Measurements from ENCODE around the gene NOP14. TPM values are rescaled to one million over a fixed set of nuclear protein-coding genes. Genes with fewer than 3 reads are reported as not detected.

Gene NOP14
- total RNA-seq, 4 donors from 2014 or later, result 16.7 to 21.1 (median 18.8) TPM

DNA sequence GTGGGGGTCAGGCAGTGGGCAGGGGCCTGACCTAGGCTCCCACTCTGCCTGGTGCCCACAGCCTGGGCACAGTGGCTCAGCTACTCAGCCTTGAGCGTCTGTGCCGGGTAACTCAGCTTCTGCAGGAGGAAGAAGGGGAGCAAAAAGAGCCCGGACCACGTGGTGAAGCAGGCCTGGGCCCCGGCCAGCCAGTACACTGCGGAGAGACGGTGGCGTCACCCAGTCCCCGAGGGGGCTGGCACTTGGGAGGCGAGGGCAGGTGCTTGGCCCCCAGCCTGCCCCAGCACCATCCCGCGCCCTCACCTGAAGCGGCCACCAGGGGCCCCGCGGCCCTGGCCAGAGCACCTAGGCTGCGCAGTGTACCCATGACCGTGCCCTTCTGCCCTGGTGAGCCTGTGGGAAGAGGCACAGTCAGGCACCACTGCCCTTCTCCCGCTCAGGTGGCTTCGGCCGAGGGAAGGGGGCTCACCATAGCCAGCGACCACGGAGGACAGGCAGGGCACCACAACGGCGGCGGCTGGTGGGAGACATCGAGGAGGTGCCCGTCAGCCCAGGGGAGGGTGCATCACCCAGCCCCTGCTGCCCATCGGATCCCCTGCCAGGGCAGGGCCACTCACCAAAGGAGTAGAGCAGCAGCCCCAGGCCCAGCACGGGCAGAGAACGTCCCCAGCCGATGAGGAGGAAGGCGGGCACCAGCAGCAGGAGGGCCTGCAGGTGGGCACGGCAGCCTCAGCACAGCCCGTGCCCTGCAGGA, 32.3 kb downstream of the NOP14 start:
- no peak for DNase-seq (ENCODE audit: extremely low spot score)
- no peaks in the 10 kb centered on the region for H3K9me3 ChIP-seq
- 75% methylated on average over 23 of the region's 34 CpGs for WGBS
- H3K4me1 ChIP-seq, result peaks cover 42 to 50% (median 48%) of the 10 kb centered on the region in 4 donors
- no peak overlapping the region for H3K4me3 ChIP-seq
- intact Hi-C loops (cut with DNase I), result loop anchor here (10.0 kb wide), 1 partner anchor 166 kb away; no protein-coding TSS in a partner anchor
- H3K27me3 ChIP-seq, result no peaks in the 10 kb centered on the region
- H3K27ac ChIP-seq (replicated peaks in 1 of 4), result peak overlapping the region; percentile 80 to 96 (median 94)
- TF ChIP-seq POLR2A (IDR thresholded peaks at IDR 0.05; ENCODE audit: low read depth) (no peak), POLR2AphosphoS5 (IDR thresholded peaks at IDR 0.05) (peak; percentile 20 to 23), EP300 (IDR thresholded peaks at IDR 0.05) (no peak)
- TF ChIP-seq, protein P1, sequence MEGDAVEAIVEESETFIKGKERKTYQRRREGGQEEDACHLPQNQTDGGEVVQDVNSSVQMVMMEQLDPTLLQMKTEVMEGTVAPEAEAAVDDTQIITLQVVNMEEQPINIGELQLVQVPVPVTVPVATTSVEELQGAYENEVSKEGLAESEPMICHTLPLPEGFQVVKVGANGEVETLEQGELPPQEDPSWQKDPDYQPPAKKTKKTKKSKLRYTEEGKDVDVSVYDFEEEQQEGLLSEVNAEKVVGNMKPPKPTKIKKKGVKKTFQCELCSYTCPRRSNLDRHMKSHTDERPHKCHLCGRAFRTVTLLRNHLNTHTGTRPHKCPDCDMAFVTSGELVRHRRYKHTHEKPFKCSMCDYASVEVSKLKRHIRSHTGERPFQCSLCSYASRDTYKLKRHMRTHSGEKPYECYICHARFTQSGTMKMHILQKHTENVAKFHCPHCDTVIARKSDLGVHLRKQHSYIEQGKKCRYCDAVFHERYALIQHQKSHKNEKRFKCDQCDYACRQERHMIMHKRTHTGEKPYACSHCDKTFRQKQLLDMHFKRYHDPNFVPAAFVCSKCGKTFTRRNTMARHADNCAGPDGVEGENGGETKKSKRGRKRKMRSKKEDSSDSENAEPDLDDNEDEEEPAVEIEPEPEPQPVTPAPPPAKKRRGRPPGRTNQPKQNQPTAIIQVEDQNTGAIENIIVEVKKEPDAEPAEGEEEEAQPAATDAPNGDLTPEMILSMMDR (IDR thresholded peaks at IDR 0.05), result no peak
- H3K36me3 ChIP-seq, result peaks cover 32 to 61% (median 58%) of the 10 kb centered on the region in 4 donors

DNA sequence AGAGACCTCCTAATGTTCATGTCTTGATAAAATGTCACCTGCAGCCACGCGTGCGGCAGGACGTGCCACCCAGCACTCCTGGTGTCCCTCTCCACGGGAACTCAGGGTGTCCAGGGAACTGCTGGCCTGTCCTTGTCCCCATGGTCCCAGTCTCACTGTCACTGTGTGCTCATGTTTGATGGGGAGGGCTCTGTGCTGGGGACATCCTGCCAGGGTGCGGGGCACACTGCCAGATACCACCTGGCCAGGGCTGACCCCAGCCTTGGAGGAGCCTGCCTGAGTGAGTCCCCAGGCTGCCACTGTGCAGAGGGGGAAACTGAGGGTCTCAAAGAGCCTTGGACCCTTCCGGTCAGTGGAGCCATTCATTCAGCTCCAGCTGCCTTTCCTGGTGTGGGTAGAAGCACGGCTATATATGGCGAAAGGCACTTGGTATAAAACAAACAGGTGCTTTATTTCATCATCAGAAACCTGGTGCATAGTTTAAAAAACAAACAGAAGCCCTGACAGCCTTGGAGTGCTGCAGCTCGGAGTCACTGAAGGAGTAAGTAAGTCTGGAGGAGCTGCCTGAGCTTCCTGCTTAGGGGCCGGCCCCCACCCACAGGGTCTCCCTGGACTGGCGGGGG, 33.0 kb downstream of the NOP14 start:
- Histone ChIP-seq H3K27ac (replicated peaks in 1 of 4) (peak overlapping the region; percentile 80 to 96 (median 94)), H3K4me3 (no peak overlapping the region), H3K4me1 (peaks cover 36 to 44% (median 41%) of the 10 kb centered on the region in 4 donors), H3K9me3 (no peaks in the 10 kb centered on the region), H3K36me3 (peaks cover 34 to 68% (median 64%) of the 10 kb centered on the region in 4 donors), H3K27me3 (no peaks in the 10 kb centered on the region)
- WGBS, result 75% methylated on average over 9 of the region's 12 CpGs
- TF ChIP-seq POLR2A (IDR thresholded peaks at IDR 0.05; ENCODE audit: low read depth), result no peak
- TF ChIP-seq EP300 (IDR thresholded peaks at IDR 0.05), result no peak
- TF ChIP-seq, protein P1 (IDR thresholded peaks at IDR 0.05), result no peak
- no peak for TF ChIP-seq POLR2AphosphoS5 (IDR thresholded peaks at IDR 0.05)
- DNase-seq (ENCODE audit: extremely low spot score), result no peak
- intact Hi-C loops (cut with DNase I), result loop anchor here (10.0 kb wide), 1 partner anchor 165 kb away; no protein-coding TSS in a partner anchor

DNA sequence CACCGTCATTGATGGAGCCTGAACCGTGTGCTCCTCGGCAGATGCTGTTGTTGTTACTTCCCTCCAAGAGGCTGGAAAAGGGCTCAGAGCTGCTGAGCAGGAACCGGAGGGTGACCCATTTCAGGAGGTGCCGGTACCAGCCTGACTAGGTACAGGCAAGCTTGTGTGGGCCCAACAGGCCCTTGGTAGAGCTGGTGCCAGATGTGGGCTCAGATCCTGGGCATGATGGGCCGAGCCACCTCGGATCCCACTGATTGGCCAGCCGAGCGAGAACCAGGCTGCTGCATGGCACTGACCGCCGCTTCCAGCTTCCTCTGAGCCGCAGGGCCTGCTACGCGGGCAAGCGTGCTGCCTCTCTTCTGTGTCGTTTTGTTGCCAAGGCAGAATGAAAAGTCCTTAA, 33.7 kb downstream of the NOP14 start:
- Histone ChIP-seq H3K4me3 (no peak overlapping the region), H3K4me1 (peaks cover 36 to 41% (median 39%) of the 10 kb centered on the region in 4 donors), H3K36me3 (peaks cover 34 to 75% (median 72%) of the 10 kb centered on the region in 4 donors), H3K9me3 (no peaks in the 10 kb centered on the region), H3K27me3 (no peaks in the 10 kb centered on the region), H3K27ac (replicated peaks in 1 of 4) (no peak overlapping the region)
- intact Hi-C loops (cut with DNase I), result no loop called here
- DNase-seq (ENCODE audit: extremely low spot score), result no peak
- TF ChIP-seq, protein P1 (IDR thresholded peaks at IDR 0.05), result no peak
- TF ChIP-seq POLR2A (IDR thresholded peaks at IDR 0.05; ENCODE audit: low read depth), result no peak
- TF ChIP-seq POLR2AphosphoS5 (IDR thresholded peaks at IDR 0.05), result no peak
- TF ChIP-seq EP300 (IDR thresholded peaks at IDR 0.05), result no peak
- 90% methylated on average over 14 of the region's 16 CpGs for WGBS

DNA sequence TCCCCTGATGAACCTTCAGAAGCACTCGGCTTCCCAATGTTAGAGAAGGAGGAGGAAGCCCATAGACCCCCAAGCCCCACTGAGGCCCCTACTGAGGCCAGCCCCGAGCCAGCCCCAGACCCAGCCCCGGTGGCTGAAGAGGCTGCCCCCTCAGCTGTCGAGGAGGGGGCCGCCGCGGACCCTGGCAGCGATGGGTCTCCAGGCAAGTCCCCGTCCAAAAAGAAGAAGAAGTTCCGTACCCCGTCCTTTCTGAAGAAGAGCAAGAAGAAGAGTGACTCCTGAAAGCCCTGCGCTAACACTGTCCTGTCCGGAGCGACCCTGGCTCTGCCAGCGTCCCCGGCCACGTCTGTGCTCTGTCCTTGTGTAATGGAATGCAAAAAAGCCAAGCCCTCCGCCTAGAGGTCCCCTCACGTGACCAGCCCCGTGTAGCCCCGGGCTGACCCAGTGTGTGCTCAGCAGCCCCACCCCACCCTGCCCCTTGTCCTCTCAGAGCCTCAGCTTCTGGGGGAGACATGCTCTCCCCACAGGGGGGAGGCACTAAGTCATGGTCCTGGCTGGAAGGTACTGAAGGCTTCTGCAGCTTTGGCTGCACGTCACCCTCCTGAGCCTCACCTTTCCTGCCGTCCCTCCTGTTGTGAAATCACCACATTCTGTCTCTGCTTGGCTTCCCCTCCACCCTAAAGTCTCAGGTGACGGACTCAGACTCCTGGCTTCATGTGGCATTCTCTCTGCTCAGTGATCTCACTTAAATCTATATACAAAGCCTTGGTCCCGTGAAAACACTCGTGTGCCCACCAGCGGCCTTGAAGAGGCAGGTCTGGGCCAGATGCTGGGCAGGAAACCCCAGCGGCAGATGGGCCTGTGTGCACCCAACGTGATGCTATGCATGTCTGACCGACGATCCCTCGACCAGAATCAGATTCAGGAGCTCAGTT, 34.7 kb downstream of the NOP14 start:
- no peak overlapping the region for H3K27ac ChIP-seq (replicated peaks in 1 of 4)
- WGBS, result 85% methylated on average over 27 of the region's 32 CpGs
- intact Hi-C loops (cut with DNase I), result no loop called here
- H3K36me3 ChIP-seq, result peaks cover 37 to 85% (median 82%) of the 10 kb centered on the region in 4 donors
- H3K4me3 ChIP-seq, result no peak overlapping the region
- no peak for DNase-seq (ENCODE audit: extremely low spot score)
- TF ChIP-seq POLR2AphosphoS5 (IDR thresholded peaks at IDR 0.05), result peak in 1 of 2 donors; percentile 30
- TF ChIP-seq, protein P1 (IDR thresholded peaks at IDR 0.05), result no peak
- H3K9me3 ChIP-seq, result no peaks in the 10 kb centered on the region
- H3K4me1 ChIP-seq, result peaks cover 31 to 35% (median 34%) of the 10 kb centered on the region in 4 donors
- H3K27me3 ChIP-seq, result no peaks in the 10 kb centered on the region
